HG03439 (cell line): Measurements from ENCODE around the gene DIRAS2.
A peak's percentile ranks its signal among the peaks of the same experiment; 100 is the strongest.
"Not testable (repeated sequence)": the region's sequence is repeated elsewhere in the genome, so short reads cannot be mapped to it uniquely, and the experiment has no call there.

Source experiments
- ATAC-seq: cut with Tn5 transposase; IDR thresholded peaks from one replicate; pipeline ENCODE4 v1.9.1; 2021; ENCODE audit warnings: mild to moderate bottlenecking, moderate library complexity; ENCODE audit not compliant: unreplicated experiment

DIRAS2 gene

GRCh38 chr9:90642570-90643539 is at the start of gene DIRAS2:
DIRAS2 (minus strand) TSS chr9:90642824; CDS start chr9:90613827, 28,997 bp downstream.
- ATAC-seq = peak; percentile 68

- ATAC-seq = no peak
Measured at GRCh38 chr9:90684736-90685135, 42.1 kb upstream of the DIRAS2 start.

- no peak for ATAC-seq
Measured at GRCh38 chr9:90684106-90684505, 41.5 kb upstream of the DIRAS2 start.

GRCh38 chr9:90680534-90680933 is 37.9 kb upstream of the DIRAS2 start:
- ATAC-seq = no peak

GRCh38 chr9:90665072-90665471 is 22.4 kb upstream of the DIRAS2 start:
- ATAC-seq = no peak

GRCh38 chr9:90659650-90660364 is 17.2 kb upstream of the DIRAS2 start:
- ATAC-seq = no peak

- ATAC-seq = no peak
Measured at GRCh38 chr9:90658783-90659182, 16.2 kb upstream of the DIRAS2 start.

- ATAC-seq = no peak
Measured at GRCh38 chr9:90658181-90658580, 15.6 kb upstream of the DIRAS2 start.

- not testable (repeated sequence) for ATAC-seq
Measured at GRCh38 chr9:90656876-90657275, 14.3 kb upstream of the DIRAS2 start.

- ATAC-seq = no peak
Measured at GRCh38 chr9:90651246-90651645, 8.6 kb upstream of the DIRAS2 start.

GRCh38 chr9:90647843-90648242 is 5.2 kb upstream of the DIRAS2 start:
- no peak for ATAC-seq

- ATAC-seq = no peak
Measured at GRCh38 chr9:90645721-90646120, 3.1 kb upstream of the DIRAS2 start.

- no peak for ATAC-seq
Measured at GRCh38 chr9:90641884-90642487, 638 bp downstream of the DIRAS2 start.

- ATAC-seq = no peak
Measured at GRCh38 chr9:90641086-90641485, 1.5 kb downstream of the DIRAS2 start.

- ATAC-seq = no peak
Measured at GRCh38 chr9:90640361-90640760, 2.3 kb downstream of the DIRAS2 start.

GRCh38 chr9:90637626-90638025 is 5.0 kb downstream of the DIRAS2 start:
- ATAC-seq = no peak

GRCh38 chr9:90632647-90633207 is 9.9 kb downstream of the DIRAS2 start:
- no peak for ATAC-seq

GRCh38 chr9:90631964-90632363 is 10.7 kb downstream of the DIRAS2 start:
- ATAC-seq = no peak

GRCh38 chr9:90629991-90630390 is 12.6 kb downstream of the DIRAS2 start:
- no peak for ATAC-seq

- ATAC-seq = no peak
Measured at GRCh38 chr9:90629354-90629753, 13.3 kb downstream of the DIRAS2 start.

GRCh38 chr9:90616806-90617205 is 25.8 kb downstream of the DIRAS2 start:
- no peak for ATAC-seq
